Measurements from ENCODE around the gene C19orf44. TPM values are rescaled to one million over a fixed set of nuclear protein-coding genes. Genes with fewer than 3 reads are reported as not detected.

The C19orf44 gene
- polyA plus RNA-seq, 1 donor (not counting 4 experiments of a cell fraction or from before 2014, with no cell fraction given): 2.7 TPM

- no peak for DNase-seq (ENCODE audit: low read depth, low spot score)
- no peaks in the 10 kb centered on the region for H3K27me3 ChIP-seq (ENCODE audit: control insufficient read depth, extremely low read depth, insufficient read depth, low read length)
- peaks cover 0 to 4% of the 10 kb centered on the region in 2 experiments for H3K36me3 ChIP-seq (ENCODE audit: control insufficient read depth in 2 of 2, extremely low read depth in 1 of 2, insufficient read depth in 2 of 2, low read length in 2 of 2)
- no peaks in the 10 kb centered on the region for H3K9me1 ChIP-seq (ENCODE audit: control insufficient read depth, extremely low read depth, insufficient read depth, low read length)
- no peak overlapping the region for H3K4me3 ChIP-seq (ENCODE audit: control insufficient read depth in 2 of 3, extremely low read depth in 1 of 3, insufficient read depth in 2 of 3, low read depth in 1 of 3, low read length in 3 of 3)
- no peak overlapping the region for H3K4me2 ChIP-seq (ENCODE audit: control insufficient read depth, extremely low read depth, insufficient read depth, low read depth, low read length)
- H3K9ac ChIP-seq (ENCODE audit: control insufficient read depth, extremely low read depth, insufficient read depth, low read length): no peak overlapping the region
- no peak overlapping the region for H2AFZ ChIP-seq (ENCODE audit: control insufficient read depth, low read length)
- peaks cover 1% of the 10 kb centered on the region for H4K20me1 ChIP-seq (ENCODE audit: control insufficient read depth, extremely low read depth, insufficient read depth, low read length)
- peaks cover 16% of the 10 kb centered on the region for H3K4me1 ChIP-seq (ENCODE audit: control insufficient read depth, extremely low read depth, insufficient read depth, low read length)
- H3K27ac ChIP-seq (ENCODE audit: control insufficient read depth, insufficient read depth, low read length): no peak overlapping the region
- dilution Hi-C loops (cut with MboI; ENCODE audit: extremely low pct_ligation_motif_present, low sequenced_read_pairs): no loop called here
- FAIRE-seq: no peak
- H3K79me2 ChIP-seq (ENCODE audit: control insufficient read depth, insufficient read depth, low read length): peaks cover 31% of the 10 kb centered on the region
- no peaks in the 10 kb centered on the region for H3K9me3 ChIP-seq (ENCODE audit: control insufficient read depth, low read depth, low read length)
- TF ChIP-seq, protein P1, sequence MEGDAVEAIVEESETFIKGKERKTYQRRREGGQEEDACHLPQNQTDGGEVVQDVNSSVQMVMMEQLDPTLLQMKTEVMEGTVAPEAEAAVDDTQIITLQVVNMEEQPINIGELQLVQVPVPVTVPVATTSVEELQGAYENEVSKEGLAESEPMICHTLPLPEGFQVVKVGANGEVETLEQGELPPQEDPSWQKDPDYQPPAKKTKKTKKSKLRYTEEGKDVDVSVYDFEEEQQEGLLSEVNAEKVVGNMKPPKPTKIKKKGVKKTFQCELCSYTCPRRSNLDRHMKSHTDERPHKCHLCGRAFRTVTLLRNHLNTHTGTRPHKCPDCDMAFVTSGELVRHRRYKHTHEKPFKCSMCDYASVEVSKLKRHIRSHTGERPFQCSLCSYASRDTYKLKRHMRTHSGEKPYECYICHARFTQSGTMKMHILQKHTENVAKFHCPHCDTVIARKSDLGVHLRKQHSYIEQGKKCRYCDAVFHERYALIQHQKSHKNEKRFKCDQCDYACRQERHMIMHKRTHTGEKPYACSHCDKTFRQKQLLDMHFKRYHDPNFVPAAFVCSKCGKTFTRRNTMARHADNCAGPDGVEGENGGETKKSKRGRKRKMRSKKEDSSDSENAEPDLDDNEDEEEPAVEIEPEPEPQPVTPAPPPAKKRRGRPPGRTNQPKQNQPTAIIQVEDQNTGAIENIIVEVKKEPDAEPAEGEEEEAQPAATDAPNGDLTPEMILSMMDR (optimal IDR thresholded peaks at IDR 0.05 in 1 of 3, IDR thresholded peaks at IDR 0.05 in 1 of 3, conservative IDR thresholded peaks at IDR 0.05 in 1 of 3; ENCODE audit: extremely low read depth in 1 of 3, insufficient read depth in 2 of 3, low read length in 3 of 3): no peak
- TF ChIP-seq EZH2 (IDR thresholded peaks at IDR 0.05; ENCODE audit: low read length): no peak
These were observed 23.2 kb upstream of the C19orf44 start for GRCh38 chr19:16472992-16473391.

DNA sequence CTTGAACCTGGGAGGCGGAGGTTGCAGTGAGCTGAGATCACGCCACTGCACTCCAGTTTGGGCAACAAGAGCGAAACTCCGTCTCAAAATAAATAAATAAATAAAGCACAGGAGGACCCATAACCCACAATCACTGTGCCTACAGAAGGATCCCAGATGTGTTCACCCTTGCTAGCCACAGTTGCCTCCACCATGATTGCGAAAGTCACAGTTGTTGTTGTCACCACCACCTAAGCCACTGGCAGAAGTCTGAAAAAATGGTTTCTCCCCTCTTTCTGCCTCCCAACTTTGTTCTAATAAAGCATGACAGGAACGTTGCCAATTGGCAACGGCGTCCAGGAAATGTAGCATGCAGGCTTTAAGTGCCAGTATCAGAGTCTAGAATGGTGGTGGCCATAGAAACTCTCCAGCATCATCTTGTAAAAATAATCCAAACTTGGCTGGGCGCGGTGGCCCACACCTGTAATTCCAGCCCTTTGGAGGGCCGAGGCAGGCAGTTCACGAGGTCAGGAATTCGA lies 22.3 kb upstream of the C19orf44 start:
- TF ChIP-seq EZH2 (IDR thresholded peaks at IDR 0.05; ENCODE audit: low read length): no peak
- TF ChIP-seq, protein P1 (optimal IDR thresholded peaks at IDR 0.05 in 1 of 3, IDR thresholded peaks at IDR 0.05 in 1 of 3, conservative IDR thresholded peaks at IDR 0.05 in 1 of 3; ENCODE audit: extremely low read depth in 1 of 3, insufficient read depth in 2 of 3, low read length in 3 of 3): no peak

More for the DNA sequence above, 22.3 kb upstream of the C19orf44 start:
- Histone ChIP-seq H3K27ac (ENCODE audit: control insufficient read depth, insufficient read depth, low read length) (no peak overlapping the region), H3K36me3 (ENCODE audit: control insufficient read depth in 2 of 2, extremely low read depth in 1 of 2, insufficient read depth in 2 of 2, low read length in 2 of 2) (peaks cover 0 to 4% of the 10 kb centered on the region in 2 experiments), H2AFZ (ENCODE audit: control insufficient read depth, low read length) (no peak overlapping the region), H3K9me3 (ENCODE audit: control insufficient read depth, low read depth, low read length) (no peaks in the 10 kb centered on the region), H3K4me1 (ENCODE audit: control insufficient read depth, extremely low read depth, insufficient read depth, low read length) (peaks cover 16% of the 10 kb centered on the region), H3K4me3 (ENCODE audit: control insufficient read depth in 2 of 3, extremely low read depth in 1 of 3, insufficient read depth in 2 of 3, low read depth in 1 of 3, low read length in 3 of 3) (no peak overlapping the region), H4K20me1 (ENCODE audit: control insufficient read depth, extremely low read depth, insufficient read depth, low read length) (no peaks in the 10 kb centered on the region), H3K4me2 (ENCODE audit: control insufficient read depth, extremely low read depth, insufficient read depth, low read depth, low read length) (no peak overlapping the region), H3K79me2 (ENCODE audit: control insufficient read depth, insufficient read depth, low read length) (peaks cover 22% of the 10 kb centered on the region), H3K27me3 (ENCODE audit: control insufficient read depth, extremely low read depth, insufficient read depth, low read length) (no peaks in the 10 kb centered on the region), H3K9ac (ENCODE audit: control insufficient read depth, extremely low read depth, insufficient read depth, low read length) (no peak overlapping the region), H3K9me1 (ENCODE audit: control insufficient read depth, extremely low read depth, insufficient read depth, low read length) (no peaks in the 10 kb centered on the region)
- dilution Hi-C loops (cut with MboI; ENCODE audit: extremely low pct_ligation_motif_present, low sequenced_read_pairs): no loop called here
- FAIRE-seq (no peak), DNase-seq (ENCODE audit: low read depth, low spot score) (no peak)
